H7 (cell line): ENCODE data around the gene FAM83E. TPM values are rescaled to one million over a fixed set of nuclear protein-coding genes. Genes with fewer than 3 reads are reported as not detected.
"Not testable (repeated sequence)": the region's sequence is repeated elsewhere in the genome, so short reads cannot be mapped to it uniquely, and the experiment has no call there.

ENCODE experiments used
- DNase-seq: peaks from one replicate; pipeline ENCODE4 v3.0.0; 2012
- H3K27me3 ChIP-seq: 2 replicates; pipeline ENCODE4 v1.6.0; 2011; ENCODE audit warnings: mild to moderate bottlenecking, low read length; ENCODE audit not compliant: control insufficient read depth, insufficient read depth
- H3K36me3 ChIP-seq: replicated peaks from 2 replicates; pipeline ENCODE4 v1.5.1; 2011; ENCODE audit warnings: low read length; ENCODE audit not compliant: control insufficient read depth, insufficient read depth
- H3K4me3 ChIP-seq: 2 replicates; pipeline ENCODE4 v1.5.1; 2011; ENCODE audit warnings: low read depth, mild to moderate bottlenecking, control low read depth, low read length, moderate library complexity; ENCODE audit not compliant: insufficient read depth
- total RNA-seq: library from RNA; depleted of rRNA; stranded (reverse); fragments of >200 nt; shearing (Covaris generic); gene quantifications from 2 replicates; pipeline ENCODE4 v1.2.3, GENCODE V29; 2014; rRNA removed

FAM83E gene
- total RNA-seq: 3.8 and 4.0 TPM in 2 replicates

- peak within 1 kb of the TSS; percentile 14 for H3K4me3 ChIP-seq
- DNase-seq: peak; percentile 97
- no peaks in the 10 kb centered on the region for H3K27me3 ChIP-seq
- H3K36me3 ChIP-seq: peaks cover 31% of the 10 kb centered on the region
These were observed at the start of gene FAM83E for GRCh38 chr19:48614436-48615230. Gene FAM83E, minus strand, starts transcription at chr19:48615076. Its CDS starts 1,704 bp downstream, at chr19:48613372.

GRCh38 chr19:48664476-48664875 is 49.6 kb upstream of the FAM83E start:
- H3K27me3 ChIP-seq: no peaks in the 10 kb centered on the region
- no peaks in the 10 kb centered on the region for H3K36me3 ChIP-seq
- H3K4me3 ChIP-seq: no peak overlapping the region
- DNase-seq: peak; percentile 59

GRCh38 chr19:48663667-48664066 is 48.8 kb upstream of the FAM83E start:
- no peak overlapping the region for H3K4me3 ChIP-seq
- no peaks in the 10 kb centered on the region for H3K36me3 ChIP-seq
- H3K27me3 ChIP-seq: no peaks in the 10 kb centered on the region
- DNase-seq: peak; percentile 45

GRCh38 chr19:48661711-48662090 is 46.8 kb upstream of the FAM83E start:
- peak; percentile 60 for DNase-seq
- Histone ChIP-seq H3K4me3 (no peak overlapping the region), H3K36me3 (no peaks in the 10 kb centered on the region), H3K27me3 (no peaks in the 10 kb centered on the region)

- peak; percentile 93 for DNase-seq
- Histone ChIP-seq H3K4me3 (no peak overlapping the region), H3K27me3 (no peaks in the 10 kb centered on the region), H3K36me3 (no peaks in the 10 kb centered on the region)
These were observed 46.2 kb upstream of the FAM83E start for GRCh38 chr19:48660852-48661710.

GRCh38 chr19:48659768-48660167 is 44.9 kb upstream of the FAM83E start:
- Histone ChIP-seq H3K27me3 (no peaks in the 10 kb centered on the region), H3K36me3 (no peaks in the 10 kb centered on the region), H3K4me3 (no peak overlapping the region)
- peak; percentile 43 for DNase-seq

- no peak overlapping the region for H3K4me3 ChIP-seq
- no peaks in the 10 kb centered on the region for H3K27me3 ChIP-seq
These were observed 43.6 kb upstream of the FAM83E start for GRCh38 chr19:48658483-48658882.

GRCh38 chr19:48657828-48658227 is 43.0 kb upstream of the FAM83E start:
- DNase-seq, H3K36me3 ChIP-seq, H3K27me3 ChIP-seq, H3K4me3 ChIP-seq: not testable (repeated sequence)

More at GRCh38 chr19:48658483-48658882, 43.6 kb upstream of the FAM83E start:
- H3K36me3 ChIP-seq: no peaks in the 10 kb centered on the region
- DNase-seq: no peak

- H3K27me3 ChIP-seq: no peaks in the 10 kb centered on the region
- no peaks in the 10 kb centered on the region for H3K36me3 ChIP-seq
- H3K4me3 ChIP-seq: no peak overlapping the region
- DNase-seq: peak; percentile 39
These were observed 42.1 kb upstream of the FAM83E start for GRCh38 chr19:48656840-48657474.

GRCh38 chr19:48654299-48655059 is 39.6 kb upstream of the FAM83E start:
- no peaks in the 10 kb centered on the region for H3K36me3 ChIP-seq
- H3K27me3 ChIP-seq: no peaks in the 10 kb centered on the region
- H3K4me3 ChIP-seq: no peak overlapping the region
- no peak for DNase-seq

GRCh38 chr19:48651683-48652048 is 36.8 kb upstream of the FAM83E start:
- Histone ChIP-seq H3K27me3 (no peaks in the 10 kb centered on the region), H3K4me3 (no peak overlapping the region), H3K36me3 (no peaks in the 10 kb centered on the region)
- peak; percentile 35 for DNase-seq

- Histone ChIP-seq H3K27me3 (no peaks in the 10 kb centered on the region), H3K4me3 (no peak overlapping the region), H3K36me3 (no peaks in the 10 kb centered on the region)
- no peak for DNase-seq
These were observed 36.3 kb upstream of the FAM83E start for GRCh38 chr19:48650974-48651682.

GRCh38 chr19:48648134-48648533 is 33.3 kb upstream of the FAM83E start:
- no peak for DNase-seq
- Histone ChIP-seq H3K27me3 (no peaks in the 10 kb centered on the region), H3K4me3 (no peak overlapping the region), H3K36me3 (no peaks in the 10 kb centered on the region)
